GM12891 (cell line): ENCODE results near the gene C5orf52.

Source experiments
- POLR2AphosphoS5 ChIP-seq: IDR thresholded peaks from 2 replicates; pipeline ENCODE4 v1.6.1; 2011; ENCODE audit warnings: low read depth, low read length, control low read depth
- TAF1 ChIP-seq: IDR thresholded peaks from 2 replicates; pipeline ENCODE4 v1.6.1; 2011; ENCODE audit warnings: low read depth, low read length, control low read depth

GRCh38 chr5:157648275-157648990 is 22.9 kb upstream of the C5orf52 start:
- no peak for TF ChIP-seq TAF1
- TF ChIP-seq POLR2AphosphoS5 = no peak
